Activated T-cell treated with anti-CD3 and anti-CD28 coated beads, Interleukin-2, amount 50 U/mL, for 48 hours (primary cell): ENCODE measurements around the gene KRTAP5-3.
A peak's percentile ranks its signal among the peaks of the same experiment; 100 is the strongest.

ENCODE experiments used
- DNase-seq, 2 experiments: peaks; one replicate each; pipeline ENCODE4 v3.0.0-alpha.2; 2020

KRTAP5-3 gene

DNA sequence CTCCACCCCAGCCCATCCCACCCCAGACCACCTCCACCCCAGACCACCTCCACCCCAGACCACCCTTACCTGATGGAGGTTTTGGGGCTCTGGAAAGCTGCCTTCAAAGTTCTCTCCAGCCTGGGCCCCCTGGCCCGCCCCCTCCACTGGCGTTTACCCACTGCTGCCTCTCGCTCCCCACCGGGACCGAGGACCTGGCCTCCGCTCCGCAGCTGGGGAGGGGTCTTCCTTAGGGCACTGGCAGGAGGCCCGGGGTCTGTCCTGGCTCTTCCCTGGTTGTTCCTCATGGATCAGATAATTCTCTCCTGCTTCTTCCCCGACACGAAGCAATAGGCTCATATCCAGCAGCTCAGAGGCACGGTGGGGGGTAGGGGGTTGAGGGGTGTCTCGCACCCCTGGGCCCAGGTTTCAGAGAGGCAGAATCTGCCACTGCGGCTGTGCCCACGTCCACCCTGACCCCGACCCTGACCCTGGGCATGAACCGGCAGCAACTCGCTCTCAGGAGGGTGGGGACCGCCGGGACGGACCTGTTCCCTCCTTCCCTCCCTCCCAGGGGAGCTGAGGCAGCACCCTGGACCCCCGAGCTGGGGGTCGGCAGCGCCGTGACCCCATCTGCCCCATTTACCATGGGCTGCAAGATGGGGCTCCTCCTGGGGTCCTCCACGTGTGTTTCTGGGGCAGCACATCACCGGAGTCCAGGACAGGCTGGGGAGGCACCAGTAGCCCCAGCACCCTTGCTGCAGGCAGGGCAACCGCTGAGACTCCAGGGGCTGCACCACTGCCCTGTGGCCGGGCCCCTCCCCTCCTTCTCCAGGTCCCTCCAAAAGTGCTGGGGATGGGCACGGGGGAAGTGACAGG lies 34.3 kb upstream of the KRTAP5-3 start:
- no peak for DNase-seq

DNA sequence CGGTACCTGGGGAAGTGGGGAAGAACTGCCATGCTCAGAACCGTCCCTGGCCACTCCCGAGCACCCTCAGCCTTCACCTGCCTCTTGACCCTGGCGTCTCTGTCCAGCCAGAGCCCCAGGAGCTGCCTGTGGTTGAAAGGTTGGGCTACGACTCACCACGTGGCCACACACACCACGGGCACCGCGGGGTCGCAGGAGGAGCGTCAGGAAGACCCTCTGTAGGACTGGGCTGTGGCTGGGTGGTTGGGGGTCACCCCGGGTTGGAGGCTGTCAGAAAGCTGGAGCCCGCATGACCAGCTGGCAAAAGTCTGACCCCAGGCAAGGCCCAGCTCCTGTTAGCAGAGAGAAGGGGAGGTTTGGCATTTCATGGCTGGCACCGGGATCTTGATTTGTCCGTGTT lies 32.8 kb upstream of the KRTAP5-3 start:
- DNase-seq: no peak

DNA sequence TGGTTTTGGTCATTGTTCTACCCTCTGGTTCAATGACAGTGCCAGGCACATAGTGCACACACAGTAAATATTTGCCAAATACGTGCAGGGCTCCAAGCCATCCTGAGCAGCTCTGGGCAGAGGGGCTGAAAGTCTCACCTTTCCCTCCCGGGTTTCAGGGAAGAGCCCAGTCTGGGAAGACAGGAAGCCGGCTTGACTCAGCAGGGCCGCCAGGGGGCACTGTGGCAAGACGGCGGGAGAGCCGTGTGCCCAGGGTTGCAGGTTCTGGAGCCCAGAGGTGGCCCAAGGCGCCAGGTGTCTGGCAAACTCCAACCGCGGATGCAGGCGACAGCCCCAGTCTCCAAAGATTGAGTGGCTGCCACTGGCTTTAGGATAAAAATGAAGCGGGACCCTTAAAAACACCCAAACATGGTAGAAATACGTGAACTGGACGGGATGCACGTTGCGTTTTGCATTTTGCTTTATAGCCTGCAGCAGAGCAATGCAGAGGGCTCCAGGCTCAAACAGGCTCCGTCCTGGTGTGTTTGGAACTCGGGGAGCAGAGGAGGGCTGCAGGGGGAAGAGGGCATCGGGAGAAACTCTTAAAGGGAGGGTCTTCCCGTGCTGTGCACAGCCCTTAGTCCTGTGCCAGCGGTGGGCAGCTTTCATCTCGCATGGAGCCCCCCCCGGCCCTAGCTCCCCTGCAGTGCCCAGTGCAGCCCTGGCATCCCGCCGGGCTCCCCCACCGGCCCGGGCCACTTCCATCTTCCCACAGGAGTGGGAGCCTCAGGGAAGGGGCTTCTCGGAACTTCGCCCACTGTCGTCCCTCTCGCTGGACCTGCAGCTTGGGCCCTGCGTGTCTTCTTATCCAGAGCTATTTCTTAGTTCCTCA lies 32.0 kb upstream of the KRTAP5-3 start:
- DNase-seq: peak; percentile 45 to 50

DNA sequence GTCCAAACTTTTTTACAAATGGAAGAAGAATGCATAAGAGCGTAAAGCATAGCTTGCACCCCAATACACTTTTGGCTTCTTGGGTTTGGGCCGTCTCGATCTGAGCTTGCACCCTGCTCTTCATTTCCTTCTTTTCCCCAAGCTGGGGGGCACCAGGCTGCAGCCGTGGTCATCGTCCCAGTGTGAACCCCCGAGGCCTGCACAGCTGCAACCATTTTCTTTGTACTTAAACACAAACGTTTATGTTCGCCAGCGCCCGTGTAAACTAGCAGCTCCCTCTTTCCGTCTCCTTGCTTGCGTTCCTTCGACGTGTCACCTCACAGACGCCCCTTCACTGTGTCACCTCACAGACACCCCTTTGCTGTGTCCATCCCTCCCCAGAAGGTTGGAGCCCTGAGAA lies 31.4 kb upstream of the KRTAP5-3 start:
- DNase-seq: no peak

DNA sequence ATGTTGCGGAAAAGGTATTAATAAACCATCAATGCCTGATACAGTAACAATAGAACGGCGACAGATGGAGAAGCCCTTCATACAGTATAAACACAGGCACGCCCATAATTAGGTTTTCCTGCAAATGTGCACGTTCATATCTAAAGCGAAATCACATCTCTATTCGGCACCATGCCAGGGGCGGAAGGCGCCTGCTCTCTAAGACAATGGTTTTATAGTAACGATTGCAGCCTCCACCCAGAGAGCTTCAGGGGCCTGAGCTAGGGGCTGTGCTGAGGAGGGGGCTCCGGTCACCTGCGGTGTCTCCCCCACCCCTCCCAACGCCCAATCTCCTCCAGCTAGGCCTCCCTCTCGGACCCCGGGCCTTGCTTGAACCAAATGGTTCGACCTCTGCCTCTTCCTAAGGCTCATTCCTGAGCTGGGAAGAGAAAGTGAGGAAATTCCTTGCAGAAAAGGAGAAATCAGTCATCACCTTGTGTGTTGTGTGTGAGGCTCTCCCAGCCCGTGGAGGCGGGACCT lies 30.9 kb upstream of the KRTAP5-3 start:
- no peak for DNase-seq

DNA sequence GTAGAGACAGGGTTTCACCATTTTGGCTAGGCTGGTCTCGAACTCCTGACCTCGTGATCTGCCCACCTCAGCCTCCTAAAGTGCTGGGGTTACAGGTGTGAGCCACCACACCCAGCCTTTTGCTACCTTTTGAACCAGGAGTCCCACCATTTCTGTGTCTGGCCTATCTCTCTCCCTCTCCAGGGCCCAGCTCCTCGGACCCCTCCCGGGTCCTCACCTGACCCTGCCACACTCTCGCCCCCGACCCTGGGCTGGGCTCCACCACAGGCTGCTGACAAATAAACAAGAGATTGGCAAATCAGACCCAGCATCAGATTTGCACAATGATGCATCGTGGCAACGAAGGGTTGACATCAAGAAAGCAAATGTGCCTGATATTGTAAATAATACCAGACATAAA lies 30.1 kb upstream of the KRTAP5-3 start:
- no peak for DNase-seq

DNA sequence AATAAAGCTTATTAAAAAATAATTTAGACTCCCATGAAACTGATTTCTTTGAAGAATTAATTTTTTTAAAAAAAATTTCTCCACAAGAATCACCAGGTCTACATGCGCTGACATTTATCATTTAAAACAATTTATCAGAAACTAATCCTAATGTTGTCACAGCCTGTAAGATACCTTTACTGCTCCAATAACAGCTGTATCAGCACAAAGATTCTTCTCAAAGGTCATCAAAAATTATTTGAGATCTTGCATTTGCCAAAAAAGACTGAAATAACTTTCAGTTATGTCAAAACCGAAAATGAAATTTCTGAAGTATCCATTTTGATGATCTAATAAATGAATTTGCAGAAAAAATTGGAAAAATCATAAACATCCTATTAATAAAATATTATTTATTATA lies 29.4 kb upstream of the KRTAP5-3 start:
- DNase-seq: no peak

DNA sequence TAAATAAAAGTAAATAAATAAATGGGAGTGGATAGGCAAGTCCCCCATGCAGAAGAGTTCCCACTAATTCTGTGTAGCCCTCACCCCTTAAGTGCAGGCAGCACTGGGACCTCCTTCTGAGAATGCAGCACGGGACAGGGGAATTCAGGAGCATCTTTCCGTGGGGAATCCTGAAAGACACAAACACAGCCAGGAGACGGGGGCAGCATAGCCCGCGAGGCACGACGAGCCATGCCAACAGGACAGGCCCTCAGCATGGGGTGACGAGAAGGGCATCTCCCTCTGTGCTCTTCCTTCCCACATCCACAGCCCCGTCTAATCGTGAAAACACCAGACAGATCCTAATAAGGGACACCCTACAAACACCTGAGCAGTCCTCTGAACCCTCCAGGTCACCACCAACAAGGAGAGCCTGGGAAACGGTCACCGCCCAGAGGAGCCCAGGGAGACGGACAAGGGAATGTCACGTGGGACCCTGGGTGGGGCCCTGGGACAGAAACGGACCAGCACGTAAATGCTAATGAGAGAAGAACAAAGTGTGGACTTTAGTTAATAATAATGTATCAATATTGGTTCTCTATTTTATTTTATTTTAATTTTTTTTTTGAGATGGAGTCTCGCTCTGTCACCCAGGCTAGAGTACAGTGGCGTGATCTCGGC lies 28.2 kb upstream of the KRTAP5-3 start:
- no peak for DNase-seq

DNA sequence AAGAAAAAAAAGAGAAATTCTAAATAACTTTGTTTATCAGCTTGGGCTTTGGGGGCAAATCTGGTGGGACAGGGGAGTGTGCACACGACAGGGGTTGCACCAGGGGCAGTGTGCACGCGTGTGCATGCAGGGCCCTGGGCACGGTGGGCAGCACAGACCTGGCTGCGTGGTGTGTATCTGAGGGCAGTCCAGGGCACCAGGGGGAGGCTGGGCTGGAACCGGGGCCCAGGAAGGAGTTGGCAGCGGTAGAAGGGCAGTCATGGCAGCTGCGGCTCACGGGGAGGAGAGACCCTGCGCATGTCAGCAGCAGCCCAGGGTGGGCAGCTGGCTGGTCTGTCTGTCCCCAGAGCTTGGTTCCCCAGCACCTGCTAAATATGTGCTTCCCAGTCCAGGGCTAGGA lies 25.6 kb upstream of the KRTAP5-3 start:
- DNase-seq: no peak

DNA sequence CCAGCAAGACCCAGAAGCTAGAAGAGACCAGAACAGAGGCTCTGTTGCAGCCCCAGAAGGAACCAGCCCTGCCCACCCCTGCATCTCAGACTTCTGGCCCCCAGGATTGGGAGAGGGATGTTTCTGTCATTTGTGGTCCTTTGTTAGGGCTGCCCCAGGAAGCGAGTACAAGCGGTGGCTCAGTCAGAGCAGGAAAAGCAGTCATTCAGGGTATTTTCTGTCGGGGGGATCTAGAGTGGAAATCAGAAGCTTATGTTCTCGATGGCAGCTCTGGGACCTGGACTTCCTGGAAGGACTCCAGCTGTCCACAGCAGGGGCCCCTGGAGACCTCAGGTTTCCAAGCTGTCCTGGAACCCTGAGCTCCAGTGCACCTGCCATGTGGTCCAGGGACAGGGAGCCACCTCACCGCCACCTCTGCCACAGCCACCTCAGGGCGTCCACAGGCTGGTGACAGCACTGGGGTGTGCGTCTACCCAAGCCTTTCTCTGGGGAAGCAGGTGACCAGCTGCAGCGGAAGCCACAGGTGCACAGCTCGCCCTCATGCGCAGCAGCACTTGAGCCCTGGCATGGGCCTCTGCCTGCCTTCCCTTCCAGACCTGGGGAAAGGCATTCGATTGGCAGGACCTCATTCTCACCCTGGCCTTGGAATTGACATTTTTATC lies 23.9 kb upstream of the KRTAP5-3 start:
- DNase-seq: no peak

DNA sequence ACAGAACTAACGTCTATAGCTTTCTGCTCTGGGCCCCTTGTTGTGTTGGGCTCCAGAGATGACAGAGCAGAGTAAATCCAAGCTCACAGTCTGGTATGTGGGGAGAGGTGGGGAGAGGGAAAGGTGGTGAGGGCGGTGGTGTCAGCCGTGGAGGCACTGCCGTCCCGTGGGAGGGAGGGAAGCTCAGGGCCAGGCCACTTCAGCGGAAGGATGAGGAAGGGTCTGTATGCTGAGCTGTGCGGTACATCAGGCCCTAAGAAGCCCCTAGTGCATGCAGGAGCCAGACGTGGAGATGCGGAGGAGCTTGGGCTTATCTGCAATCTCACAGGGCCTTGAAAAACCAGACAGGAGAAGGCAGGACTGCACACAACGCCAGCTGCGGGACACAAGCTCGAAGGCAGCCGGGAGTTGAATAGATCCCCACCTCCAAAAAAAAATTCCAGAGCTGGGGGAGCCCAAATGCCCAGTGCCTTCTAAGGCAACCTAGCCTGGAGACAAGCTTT lies 22.9 kb upstream of the KRTAP5-3 start:
- DNase-seq: no peak

DNA sequence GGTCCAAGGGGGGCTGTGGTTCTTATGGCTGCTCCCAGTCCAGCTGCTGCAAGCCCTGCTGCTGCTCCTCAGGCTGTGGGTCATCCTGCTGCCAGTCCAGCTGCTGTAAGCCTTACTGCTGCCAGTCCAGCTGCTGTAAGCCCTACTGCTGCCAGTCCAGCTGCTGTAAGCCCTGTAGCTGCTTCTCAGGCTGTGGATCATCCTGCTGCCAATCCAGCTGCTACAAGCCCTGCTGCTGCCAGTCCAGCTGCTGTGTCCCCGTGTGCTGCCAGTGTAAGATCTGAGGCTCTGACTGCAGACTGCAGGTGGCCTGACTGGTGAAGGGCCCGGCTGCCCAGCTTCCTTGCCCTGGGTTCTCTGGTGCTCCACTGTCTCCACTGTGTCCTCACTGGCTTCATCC lies 22.0 kb upstream of the KRTAP5-3 start:
- DNase-seq: no peak

DNA sequence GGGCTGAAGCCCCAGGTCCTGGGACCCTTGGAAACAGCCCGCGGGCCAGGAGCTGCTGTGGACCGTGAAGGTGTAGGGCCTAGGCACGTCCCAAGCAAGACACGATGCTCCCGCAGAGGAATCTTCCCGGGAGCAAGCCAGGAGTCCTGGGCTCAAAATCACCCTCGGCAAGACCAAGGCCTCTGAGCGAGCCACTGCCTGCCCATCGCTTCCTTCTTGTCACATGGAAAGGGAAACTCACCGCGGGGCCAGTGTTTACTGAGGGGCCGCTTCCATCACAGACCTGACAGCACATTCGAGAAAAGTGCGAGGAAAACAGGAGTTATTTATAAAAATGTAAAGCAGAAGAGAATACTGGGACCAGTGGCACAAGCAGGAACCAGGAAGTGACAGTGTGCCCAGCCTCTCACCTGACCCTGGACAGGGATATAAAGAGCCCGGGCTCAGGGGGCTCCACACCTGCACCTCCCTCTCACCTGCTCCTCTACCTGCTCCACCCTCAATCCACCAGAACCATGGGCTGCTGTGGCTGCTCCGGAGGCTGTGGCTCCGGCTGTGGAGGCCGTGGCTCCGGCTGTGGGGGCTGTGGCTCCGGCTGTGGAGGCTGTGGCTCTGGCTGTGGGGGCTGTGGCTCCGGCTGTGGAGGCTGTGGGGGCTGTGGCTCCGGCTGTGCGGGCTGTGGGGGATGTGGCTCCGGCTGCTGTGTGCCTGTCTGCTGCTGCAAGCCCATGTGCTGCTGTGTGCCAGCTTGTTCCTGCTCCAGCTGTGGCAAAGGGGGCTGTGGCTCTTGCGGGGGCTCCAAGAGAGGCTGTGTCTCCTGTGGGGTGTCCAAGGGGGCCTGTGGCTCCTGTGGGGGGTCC lies 21.3 kb upstream of the KRTAP5-3 start, which contains the start of gene KRTAP5-5:
Gene KRTAP5-5 (plus strand): TSS at position 450 of the 860 bp plus-strand sequence. CDS start 66 bp downstream, at position 516.
- DNase-seq: no peak

DNA sequence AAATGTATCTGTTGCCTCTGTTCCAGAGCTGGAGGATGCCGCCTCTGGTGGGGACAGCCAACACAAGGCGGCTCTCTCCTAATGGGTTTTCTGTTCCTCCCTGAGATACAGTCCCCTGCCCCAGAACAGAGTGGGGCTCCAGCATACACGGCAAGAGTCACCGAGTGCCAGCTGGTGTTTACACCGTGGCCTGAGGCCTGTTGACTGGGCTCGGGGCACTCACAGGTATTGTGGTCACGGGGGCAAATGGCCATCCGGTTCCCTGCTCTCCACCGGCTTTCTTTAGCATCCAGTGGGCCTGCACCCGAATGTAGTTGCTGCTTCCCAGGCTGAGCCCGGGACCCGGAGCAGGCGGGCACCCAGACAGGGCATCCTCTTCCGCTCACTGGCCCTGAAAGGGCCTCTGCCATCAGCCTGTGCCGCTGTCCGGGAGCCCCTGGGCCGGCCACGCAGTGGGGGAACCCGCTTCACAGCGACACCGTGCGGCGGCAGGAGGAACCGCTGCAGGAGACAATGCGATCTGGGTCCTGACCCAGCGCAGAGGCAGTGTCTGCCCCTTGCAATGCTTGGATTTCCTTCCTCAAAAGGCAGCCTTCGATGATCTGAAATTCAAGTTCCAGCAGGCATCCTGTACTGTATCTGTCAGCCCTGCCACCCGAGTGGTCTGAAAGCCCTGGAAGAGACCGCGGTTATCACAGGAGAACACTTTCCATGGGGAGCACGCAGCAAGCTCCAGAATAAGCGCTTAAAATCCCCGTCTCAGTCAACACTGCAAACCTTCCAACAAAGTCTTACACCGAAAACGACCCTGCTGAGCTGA lies 20.5 kb upstream of the KRTAP5-3 start:
- peak; percentile 70 to 79 for DNase-seq

DNA sequence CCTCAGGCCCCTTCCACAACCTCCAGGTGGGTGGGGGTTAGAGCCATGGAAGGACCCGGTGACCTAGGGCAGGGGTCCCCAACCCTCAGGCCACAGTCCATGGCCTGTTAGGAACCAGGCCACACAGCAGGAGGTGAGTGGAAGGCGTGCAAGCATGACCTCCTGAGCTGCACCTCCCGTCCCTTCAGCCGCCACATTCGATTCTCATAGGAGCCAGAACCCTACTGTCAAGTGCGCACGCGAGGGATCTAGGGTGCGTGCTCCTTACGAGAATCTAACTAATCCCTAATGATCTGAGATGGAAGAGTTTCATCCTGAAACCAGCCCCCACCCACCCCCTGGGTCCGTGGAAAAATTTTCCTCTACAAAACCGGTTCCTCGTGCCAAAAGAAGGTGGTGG lies 17.3 kb upstream of the KRTAP5-3 start:
- no peak for DNase-seq

DNA sequence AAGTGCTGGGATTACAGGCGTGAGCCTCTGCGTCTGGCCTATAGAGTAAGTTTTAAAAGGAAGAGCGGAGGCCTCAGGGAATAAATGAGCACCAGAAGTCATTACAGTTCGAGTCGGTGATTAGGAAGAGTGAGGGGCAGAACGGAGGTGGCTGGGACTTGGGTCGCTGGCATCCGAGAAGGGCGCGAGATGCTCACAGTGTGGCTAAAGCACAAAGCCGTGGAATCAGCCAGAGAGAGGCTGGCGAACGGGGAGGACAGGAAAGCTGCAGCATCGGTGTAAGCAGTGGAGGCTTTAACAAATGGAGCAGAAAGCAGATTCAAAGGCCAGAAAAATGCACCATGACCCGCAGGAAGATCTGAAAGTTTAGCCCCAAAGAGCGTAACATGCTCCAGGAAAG lies 16.4 kb upstream of the KRTAP5-3 start:
- no peak for DNase-seq

DNA sequence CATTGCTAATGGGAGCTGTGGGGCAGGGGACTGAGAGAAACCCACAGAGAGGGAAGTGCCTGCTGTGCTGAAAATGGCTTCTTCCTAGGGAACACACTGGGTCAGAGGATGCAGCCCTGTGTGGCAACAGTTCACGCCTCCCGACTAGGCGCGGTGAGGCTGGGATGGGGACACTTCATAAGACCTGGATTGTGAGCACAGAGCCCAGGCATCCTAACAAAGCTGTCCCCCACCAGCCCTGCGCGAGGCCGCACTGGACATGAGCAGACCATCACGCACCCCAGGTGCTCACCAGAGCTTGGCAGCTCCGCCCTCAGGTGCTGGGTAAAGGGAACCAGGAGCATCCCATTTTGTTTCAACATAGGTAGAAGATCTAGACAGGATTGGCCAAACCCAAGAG lies 15.5 kb upstream of the KRTAP5-3 start:
- no peak for DNase-seq

DNA sequence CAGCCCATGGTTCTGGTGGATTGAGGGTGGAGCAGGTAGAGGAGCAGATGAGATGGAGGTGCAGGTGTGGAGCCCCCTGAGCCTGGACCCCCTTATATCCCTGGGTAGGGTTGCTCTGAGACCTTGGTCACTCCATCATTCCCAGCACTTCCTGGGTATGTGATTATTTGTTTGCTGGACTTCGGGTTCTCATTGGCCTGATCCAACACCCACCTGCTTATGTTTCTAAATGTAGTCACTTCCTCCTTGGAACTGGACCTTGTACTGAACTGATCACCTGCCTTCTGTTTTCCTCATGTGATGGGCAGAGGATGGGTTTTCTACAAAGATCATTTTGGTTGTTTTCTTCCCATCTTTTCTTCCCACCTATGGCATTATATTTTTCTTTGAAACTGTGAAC lies 13.8 kb upstream of the KRTAP5-3 start, which contains the start of gene KRTAP5-4:
Gene KRTAP5-4 (minus strand): TSS at position 53 of the 400 bp plus-strand sequence. CDS start 45 bp downstream, at position 8.
- no peak for DNase-seq

DNA sequence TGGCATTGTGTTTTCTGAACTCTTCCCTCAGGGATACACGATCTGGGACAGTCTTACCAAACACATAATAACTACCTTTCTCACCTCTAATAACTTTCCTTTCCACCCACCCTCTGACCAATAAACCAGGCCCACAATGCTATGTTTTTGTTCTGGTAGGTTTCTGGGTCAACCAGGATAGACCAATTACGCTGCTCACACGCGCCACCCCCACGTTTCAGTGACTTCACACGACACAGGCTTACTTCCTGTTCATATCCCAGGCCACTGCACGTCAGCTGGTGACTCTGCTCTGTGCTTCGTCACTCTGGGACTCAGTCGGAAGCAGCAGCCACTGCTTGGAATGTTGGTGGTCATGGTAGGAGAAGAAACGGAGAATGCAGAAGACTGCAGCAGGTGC lies 11.2 kb upstream of the KRTAP5-3 start:
- DNase-seq: no peak

DNA sequence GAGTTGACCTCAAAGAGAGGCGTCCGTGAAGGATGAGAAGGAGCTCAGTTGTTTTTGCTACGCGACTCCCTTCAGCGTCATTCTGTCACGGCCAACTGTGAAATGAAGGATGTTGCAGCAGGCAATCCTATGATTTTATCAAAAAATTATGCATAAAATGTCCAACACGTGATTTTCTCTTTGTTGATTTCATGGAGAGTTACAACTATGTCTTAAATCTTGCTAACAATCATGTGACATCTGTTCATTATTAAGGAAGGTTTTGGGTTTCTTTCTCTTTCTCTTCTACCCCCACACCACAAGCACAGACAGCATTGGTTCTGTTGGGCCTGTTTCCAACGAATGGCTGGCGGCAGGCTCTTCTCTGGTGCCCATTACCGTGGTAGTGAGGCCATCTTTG lies 10.0 kb upstream of the KRTAP5-3 start:
- no peak for DNase-seq
